DND-41 (cell line): ENCODE data around the gene PRR19.

ENCODE experiments used
- CTCF ChIP-seq: IDR thresholded peaks from 2 replicates; pipeline ENCODE4 v1.5.1; 2012; ENCODE audit warnings: borderline replicate concordance, low read length, moderate library complexity, mild to moderate bottlenecking; ENCODE audit not compliant: poor library complexity, severe bottlenecking; ENCODE audit errors: extremely low read depth
- EZH2 ChIP-seq: IDR thresholded peaks from 3 replicates; pipeline ENCODE4 v1.6.1; 2012; ENCODE audit warnings: borderline replicate concordance, low read depth, mild to moderate bottlenecking, moderate library complexity, low read length, inconsistent platforms; ENCODE audit not compliant: severe bottlenecking

GRCh38 chr19:42272535-42272897, 29.4 kb upstream of the PRR19 start:
- TF ChIP-seq CTCF (no peak), EZH2 (no peak)
